GM12878 (cell line): ENCODE data around the gene CPLX1. TPM values are rescaled to one million over a fixed set of nuclear protein-coding genes. Genes with fewer than 3 reads are reported as not detected.

Experiments used
- ATAC-seq: fragments of 200-7000 bp; cut with Tn5 transposase; 3 replicates; pipeline ENCODE4 v1.9.1; 2020; ENCODE audit warnings: mild to moderate bottlenecking, moderate library complexity
- BruUV-seq: library from RNA; stranded (reverse); fragments of 400-500 nt; replicated peaks from 2 replicates; lab custom pipeline; 2021; lab: Mats Ljungman, UMichigan
- CTCF ChIA-PET: fragments of 300-600 bp; sonication (Branson Sonifier 250); formaldehyde crosslinking; extraction: SDS; loops from one replicate; lab custom pipeline; 2021; ENCODE audit warnings: inconsistent platforms; lab: Yijun Ruan, JAX
- POLR2A ChIA-PET: fragments of 350-600 bp; formaldehyde crosslinking; extraction: SDS; loops from one replicate; lab custom pipeline; 2021; ENCODE audit warnings: inconsistent platforms; lab: Charles Lee
- RAD21 ChIA-PET: fragments of 300-600 bp; sonication (Branson Sonifier 250); formaldehyde crosslinking; loops from one replicate; lab custom pipeline; 2023; ENCODE audit warnings: antibody characterized with exemption; ENCODE audit not compliant: unreplicated experiment; lab: Charles Lee
- SMC1A ChIA-PET: fragments of 300-600 bp; sonication (Branson Sonifier 250); formaldehyde crosslinking; loops from one replicate; lab custom pipeline; 2023; ENCODE audit not compliant: unreplicated experiment, uncharacterized antibody; lab: Charles Lee
- DNase-seq: peaks from one replicate; pipeline ENCODE4 v3.0.0-alpha.2; 2011; ENCODE audit warnings: low read depth, low spot score
- FAIRE-seq: peaks from 3 replicates; lab custom pipeline; 2011; peaks lifted over from hg19 to GRCh38; lab: Jason Lieb, UNC
- H2AFZ ChIP-seq: 2 replicates; pipeline ENCODE4 v1.6.0; 2011; ENCODE audit warnings: low read depth, low read length, control low read depth; ENCODE audit not compliant: control insufficient read depth
- H3K27ac ChIP-seq: 2 replicates; pipeline ENCODE4 v1.5.1; 2011; ENCODE audit warnings: control low read depth; ENCODE audit not compliant: control insufficient read depth, insufficient read depth
- H3K27me3 ChIP-seq, 2 experiments: replicated peaks in 1 of 2; 2 replicates each; pipeline versions ENCODE4 v1.6.0 to v1.6.1; 2011; ENCODE audit warnings: low read length in 1 of 2; ENCODE audit not compliant: control insufficient read depth in 2 of 2, insufficient read depth in 2 of 2
- H3K36me3 ChIP-seq, 2 experiments: 2 replicates each; pipeline ENCODE4 v1.5.1; 2011; ENCODE audit warnings: low read length in 1 of 2; ENCODE audit not compliant: control insufficient read depth in 2 of 2, insufficient read depth in 2 of 2
- H3K4me1 ChIP-seq: 2 replicates; pipeline ENCODE4 v1.6.1; 2011; ENCODE audit warnings: mild to moderate bottlenecking, low read length, moderate library complexity, mixed read lengths; ENCODE audit not compliant: control insufficient read depth, insufficient read depth
- H3K4me2 ChIP-seq: 2 replicates; pipeline ENCODE4 v1.6.0; 2011; ENCODE audit warnings: control low read depth; ENCODE audit not compliant: control insufficient read depth, insufficient read depth
- H3K4me3 ChIP-seq: fragments of 200-600 bp; sonication (generic); 2 replicates; pipeline ENCODE4 v1.5.1; 2016
- H3K79me2 ChIP-seq: 2 replicates; pipeline ENCODE4 v1.6.0; 2011; ENCODE audit warnings: low read length; ENCODE audit not compliant: control insufficient read depth, insufficient read depth
- H3K9ac ChIP-seq: 2 replicates; pipeline ENCODE4 v1.8.0; 2011; ENCODE audit warnings: low read length, control low read depth, mixed read lengths; ENCODE audit not compliant: control insufficient read depth, insufficient read depth
- H3K9me3 ChIP-seq: replicated peaks from 3 replicates; pipeline ENCODE4 v1.5.1; 2011; ENCODE audit warnings: mild to moderate bottlenecking, low read length; ENCODE audit not compliant: control insufficient read depth, insufficient read depth
- H4K20me1 ChIP-seq: 2 replicates; pipeline ENCODE4 v1.6.0; 2011; ENCODE audit not compliant: control insufficient read depth, insufficient read depth
- ATF3 ChIP-seq: IDR thresholded peaks from 2 replicates; pipeline ENCODE4 v1.6.1; 2011; ENCODE audit warnings: low read depth, mild to moderate bottlenecking, low read length, moderate library complexity, borderline replicate concordance; ENCODE audit errors: extremely low read depth
- CBX3 ChIP-seq: fragments of 200-600 bp; sonication (generic); IDR thresholded peaks from 2 replicates; pipeline ENCODE4 v1.6.1; 2016; ENCODE audit warnings: low read depth, borderline replicate concordance
- CBX5 ChIP-seq: sonication (generic); IDR thresholded peaks from 2 replicates; pipeline ENCODE4 v1.6.1; 2016; ENCODE audit warnings: low read depth, moderate library complexity, mild to moderate bottlenecking, inconsistent platforms
- CHD2 ChIP-seq: IDR thresholded peaks from 2 replicates; pipeline ENCODE4 v1.6.1; 2011; ENCODE audit warnings: low read depth, low read length, improper control_type of control experiment, borderline replicate concordance
- ETV6 ChIP-seq, 2 experiments: fragments of 450-650 bp in 1 of 2; IDR thresholded peaks in 1 of 2; conservative IDR thresholded peaks in 1 of 2; 2 replicates each; pipeline ENCODE4 v1.6.1; 2014; ENCODE audit warnings: antibody characterized with exemption in 1 of 2, borderline replicate concordance in 1 of 2, low read depth in 1 of 2, mild to moderate bottlenecking in 1 of 2, moderate library complexity in 1 of 2
- FOXM1 ChIP-seq: IDR thresholded peaks from 2 replicates; pipeline ENCODE4 v1.6.1; 2012; ENCODE audit warnings: low read depth, mild to moderate bottlenecking, inconsistent platforms, low read length, moderate library complexity
- GATAD2B ChIP-seq: fragments of 450-650 bp; conservative IDR thresholded peaks from 2 replicates; pipeline ENCODE4 v1.6.1; 2017; ENCODE audit warnings: low read depth, mild to moderate bottlenecking, moderate library complexity
- HCFC1 ChIP-seq: fragments of 150-350 bp; IDR thresholded peaks from 2 replicates; pipeline ENCODE4 v1.6.1; 2014; ENCODE audit warnings: low read length
- HDAC6 ChIP-seq: fragments of 200-600 bp; sonication (generic); IDR thresholded peaks from one replicate; pipeline ENCODE4 v1.8.0; 2017; ENCODE audit warnings: antibody characterized with exemption; ENCODE audit not compliant: unreplicated experiment
- HDGF ChIP-seq: fragments of 450-650 bp; IDR thresholded peaks from 2 replicates; pipeline ENCODE4 v1.6.1; 2016; ENCODE audit warnings: antibody characterized with exemption
- MLLT1 ChIP-seq: fragments of 450-650 bp; IDR thresholded peaks from 2 replicates; pipeline ENCODE4 v1.6.1; 2016; ENCODE audit warnings: mild to moderate bottlenecking
- NR2C1 ChIP-seq: fragments of 450-650 bp; IDR thresholded peaks from 2 replicates; pipeline ENCODE4 v1.6.1; 2017; ENCODE audit warnings: antibody characterized with exemption, mild to moderate bottlenecking, moderate library complexity
- PBX3 ChIP-seq: IDR thresholded peaks from 2 replicates; pipeline ENCODE4 v1.6.1; 2011; ENCODE audit warnings: mild to moderate bottlenecking, low read depth, low read length, moderate library complexity; ENCODE audit not compliant: insufficient replicate concordance
- SMARCA5 ChIP-seq: fragments of 450-650 bp; IDR thresholded peaks from 2 replicates; pipeline ENCODE4 v1.6.1; 2017; ENCODE audit warnings: mild to moderate bottlenecking
- YBX1 ChIP-seq: fragments of 450-650 bp; IDR thresholded peaks from 2 replicates; pipeline ENCODE4 v1.6.1; 2016; ENCODE audit warnings: antibody characterized with exemption
- ZBTB40 ChIP-seq: fragments of 450-650 bp; IDR thresholded peaks from 2 replicates; pipeline ENCODE4 v1.6.1; 2016; ENCODE audit warnings: mild to moderate bottlenecking, moderate library complexity, borderline replicate concordance
- WGBS: methylation state at CpG from one replicate; pipeline ENCODE4 v1.1.6; 2016; ENCODE audit warnings: low lambda C conversion rate; ENCODE audit not compliant: insufficient replicate concordance, insufficient coverage; ENCODE audit errors: missing lambda C conversion rate; 5-methylcytosine and 5-hydroxymethylcytosine counted together
- in situ Hi-C: fragments of 300-500 bp; cut with MboI; formaldehyde crosslinking; loops from 9 replicates; pipeline ENCODE4 v1.14.3; 2018; ENCODE audit warnings: mixed read lengths
- intact Hi-C: fragments of 100-400 bp; cut with micrococcal nuclease; formaldehyde crosslinking; loops from one replicate; pipeline ENCODE4 v1.14.2; 2022; ENCODE audit not compliant: unreplicated experiment
- polyA plus RNA-seq, 11 experiments: library from polyadenylated mRNA; depleted of rRNA in 4 of 11; unstranded in 6 of 11; stranded (reverse) in 5 of 11; fragments of >200 nt; fragmentation: Nextera tagmentation in 4 of 11; fragmentation: Illumina TruSeq in 1 of 11; extraction: Ambion mirVana in 4 of 11; extraction: Trizol in 1 of 11; gene quantifications; 1 replicate in 1 of 11; 2 replicates in 10 of 11; pipeline versions ENCODE4 v1.2.1 to v1.2.3, GENCODE V29; 2011 to 2016; ENCODE audit warnings: inconsistent platforms in 2 of 11, missing spikeins in 2 of 11, low read depth in 1 of 11
- total RNA-seq, 4 experiments: library from RNA; depleted of rRNA in 3 of 4; stranded (reverse); fragments of >200 nt in 3 of 4; fragmentation: Illumina TruSeq in 1 of 4; extraction: Trizol in 1 of 4; gene quantifications; 2 replicates each; pipeline versions ENCODE4 v1.2.1 to v1.2.3, GENCODE V29; 2013 to 2021

CPLX1 gene
- total and polyA plus RNA-seq, 10 of the 15 experiments (the other 5 are each of a cell fraction or from before 2014, with no cell fraction given): 0.04 to 1.2 (median 0.13) TPM; not detected in 5

GRCh38 chr4:738781-739280 is 87.1 kb downstream of the CPLX1 start:
- in situ Hi-C loops: no loop called here
- no peak overlapping the region for H2AFZ ChIP-seq
- no peaks in the 10 kb centered on the region for H3K27me3 ChIP-seq
- H3K4me3 ChIP-seq: no peak overlapping the region
- 55% methylated on average over 16 of the region's 16 CpGs for WGBS
- DNase-seq: no peak
- intact Hi-C loops: no loop called here
- no TSS peak for BruUV-seq
- H3K79me2 ChIP-seq: no peaks in the 10 kb centered on the region
- ChIA-PET SMC1A (no interaction called here), RAD21 (interaction anchor here (0.9 kb wide), 1 partner anchor 248 kb away, joined by 4 read pairs; the partner anchor contains the start of gene IDUA), CTCF (interaction anchor here (1.1 kb wide), 1 partner anchor 248 kb away, joined by 7 read pairs; the partner anchor contains the start of gene IDUA), POLR2A (no interaction called here)
- no peak overlapping the region for H3K27ac ChIP-seq
- no peak for ATAC-seq
- no peaks in the 10 kb centered on the region for H3K4me1 ChIP-seq
- no peak overlapping the region for H3K4me2 ChIP-seq
- no peaks in the 10 kb centered on the region for H3K9me3 ChIP-seq
- peaks cover 9 to 10% of the 10 kb centered on the region in 2 experiments; a peak in 3 of 4 replicates for H3K36me3 ChIP-seq
- H3K9ac ChIP-seq: no peak overlapping the region
- FAIRE-seq: no peak
- no peaks in the 10 kb centered on the region for H4K20me1 ChIP-seq
- TF ChIP-seq YBX1 (no peak), NR2C1 (no peak), CBX3 (no peak), HCFC1 (no peak), CHD2 (no peak), ZBTB40 (no peak), GATAD2B (no peak), PBX3 (no peak), HDAC6 (no peak), HDGF (no peak), ETV6 (conservative IDR thresholded peaks at IDR 0.05 in 1 of 2, IDR thresholded peaks at IDR 0.05 in 1 of 2; ENCODE audit: borderline replicate concordance in 1 of 2, low read depth in 1 of 2) (no peak), FOXM1 (no peak), CBX5 (no peak), MLLT1 (no peak), ATF3 (no peak), SMARCA5 (no peak)
